Body of pancreas (tissue), 4 donors: ENCODE measurements around the gene GNB1L.

Source experiments
- POLR2A ChIP-seq, 3 donors: fragments of 450-650 bp; IDR thresholded peaks; one replicate each; pipeline ENCODE4 v1.6.1; 2016; ENCODE audit warnings: antibody characterized with exemption in 3 of 3, mild to moderate bottlenecking in 2 of 3
- TF ChIP-seq, protein P1 (sequence below), 7 experiments: fragments of 450-650 bp in 4 of 7; fragments of 200-600 bp in 3 of 7; sonication (generic) in 3 of 7; IDR thresholded peaks; one replicate each; pipeline ENCODE4 v1.5.1; 2016 to 2019; ENCODE audit warnings: antibody characterized with exemption in 7 of 7

DNA sequence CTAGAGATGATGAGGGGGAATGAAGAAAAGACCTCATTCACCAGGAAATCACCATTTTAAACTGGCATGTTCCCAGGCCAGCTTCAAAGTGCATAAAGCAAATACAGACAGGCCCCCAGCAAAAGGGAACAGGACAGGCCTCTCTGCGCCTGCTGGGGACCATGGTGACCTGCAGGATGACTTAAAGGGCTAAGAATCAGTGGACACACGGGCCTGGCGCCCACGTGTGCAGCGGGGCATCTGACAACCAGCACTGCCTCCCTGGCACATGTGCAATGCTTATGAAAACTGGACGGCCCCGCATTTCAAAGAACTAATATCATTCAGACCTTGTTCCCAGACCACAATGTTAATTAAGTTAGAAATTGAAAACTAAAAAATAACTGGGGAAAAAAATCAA is 58.5 kb downstream of the GNB1L start:
- TF ChIP-seq, protein P1, sequence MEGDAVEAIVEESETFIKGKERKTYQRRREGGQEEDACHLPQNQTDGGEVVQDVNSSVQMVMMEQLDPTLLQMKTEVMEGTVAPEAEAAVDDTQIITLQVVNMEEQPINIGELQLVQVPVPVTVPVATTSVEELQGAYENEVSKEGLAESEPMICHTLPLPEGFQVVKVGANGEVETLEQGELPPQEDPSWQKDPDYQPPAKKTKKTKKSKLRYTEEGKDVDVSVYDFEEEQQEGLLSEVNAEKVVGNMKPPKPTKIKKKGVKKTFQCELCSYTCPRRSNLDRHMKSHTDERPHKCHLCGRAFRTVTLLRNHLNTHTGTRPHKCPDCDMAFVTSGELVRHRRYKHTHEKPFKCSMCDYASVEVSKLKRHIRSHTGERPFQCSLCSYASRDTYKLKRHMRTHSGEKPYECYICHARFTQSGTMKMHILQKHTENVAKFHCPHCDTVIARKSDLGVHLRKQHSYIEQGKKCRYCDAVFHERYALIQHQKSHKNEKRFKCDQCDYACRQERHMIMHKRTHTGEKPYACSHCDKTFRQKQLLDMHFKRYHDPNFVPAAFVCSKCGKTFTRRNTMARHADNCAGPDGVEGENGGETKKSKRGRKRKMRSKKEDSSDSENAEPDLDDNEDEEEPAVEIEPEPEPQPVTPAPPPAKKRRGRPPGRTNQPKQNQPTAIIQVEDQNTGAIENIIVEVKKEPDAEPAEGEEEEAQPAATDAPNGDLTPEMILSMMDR (IDR thresholded peaks at IDR 0.05) = no peak
- TF ChIP-seq POLR2A (IDR thresholded peaks at IDR 0.05) = no peak
